Stimulated activated effector memory CD8-positive, alpha-beta T cell treated with anti-CD3 and anti-CD28 coated beads, Interleukin-12 subunit alpha, Interleukin-12 subunit beta, amount 100 ng/mL, for 72 hours (primary cell): ENCODE results near the gene HAPLN2.
A peak's percentile ranks its signal among the peaks of the same experiment; 100 is the strongest.
"Not testable (repeated sequence)": the region's sequence is repeated elsewhere in the genome, so short reads cannot be mapped to it uniquely, and the experiment has no call there.

Experiments used
- ATAC-seq: fragments of 150-1000 bp; cut with Tn5 transposase; 2 replicates; pipeline ENCODE4 v1.10.0; 2021
- DNase-seq, 2 donors: peaks; one replicate each; pipeline ENCODE4 v3.0.0; 2021 to 2022; ENCODE audit warnings: low spot score in 2 of 2
- H3K27ac Mint-ChIP-seq: one replicate; pipeline ENCODE4 v1.8.0; 2022; ENCODE audit warnings: mild to moderate bottlenecking, mixed read lengths
- H3K36me3 Mint-ChIP-seq: one replicate; pipeline ENCODE4 v1.8.0; 2022; ENCODE audit warnings: mild to moderate bottlenecking, mixed read lengths
- H3K4me1 Mint-ChIP-seq: one replicate; pipeline ENCODE4 v1.8.0; 2022; ENCODE audit warnings: mixed read lengths
- H3K4me3 Mint-ChIP-seq: one replicate; pipeline ENCODE4 v1.8.0; 2022; ENCODE audit warnings: mild to moderate bottlenecking, mixed read lengths
- H3K9me3 Mint-ChIP-seq: one replicate; pipeline ENCODE4 v1.8.0; 2022; ENCODE audit warnings: mixed read lengths

HAPLN2 gene

GRCh38 chr1:156624814-156625435 is 5.7 kb downstream of the HAPLN2 start:
- H3K27ac Mint-ChIP-seq = no peak overlapping the region
- DNase-seq = no peak
- ATAC-seq = peak; percentile 23

DNA sequence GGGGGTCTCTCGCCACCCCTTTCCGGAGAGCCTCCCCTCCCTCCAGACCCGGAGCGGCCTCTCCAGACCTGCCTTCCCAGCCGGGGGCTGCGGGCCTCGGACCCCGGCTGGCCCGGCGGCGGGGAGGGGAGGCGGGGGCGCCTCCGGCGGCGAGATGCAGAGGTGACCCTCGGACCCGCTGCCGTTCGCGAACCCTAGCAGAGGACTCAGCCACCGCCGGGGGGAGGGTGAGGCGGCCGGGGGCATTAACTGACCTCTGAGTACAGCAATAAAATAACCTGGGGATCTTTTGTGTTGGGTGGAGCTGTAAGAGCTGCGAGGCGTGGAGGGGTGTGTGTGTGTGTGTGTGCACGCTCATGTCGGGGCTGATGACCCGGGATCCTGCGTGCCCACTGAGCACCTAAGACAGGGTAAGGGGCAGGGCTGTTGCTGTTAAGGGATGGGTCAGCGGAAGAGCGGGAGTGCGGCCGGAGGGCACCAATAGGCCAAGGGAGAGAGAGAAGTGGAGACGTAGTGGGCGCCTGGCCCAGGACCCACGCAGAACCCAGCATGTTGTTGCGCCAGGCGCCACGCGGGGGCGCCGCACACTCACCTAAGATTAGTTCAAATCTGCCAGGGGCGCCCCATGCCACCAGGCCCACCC is 6.3 kb downstream of the HAPLN2 start:
- H3K27ac Mint-ChIP-seq = no peak overlapping the region
- DNase-seq (peak; percentile 58 to 77), ATAC-seq (peak; percentile 66)
- H3K4me1 Mint-ChIP-seq = peaks cover 12% of the 10 kb centered on the region
- no peaks in the 10 kb centered on the region for H3K36me3 Mint-ChIP-seq
- no peaks in the 10 kb centered on the region for H3K9me3 Mint-ChIP-seq
- peak overlapping the region; percentile 68 for H3K4me3 Mint-ChIP-seq

More at GRCh38 chr1:156624814-156625435, 5.7 kb downstream of the HAPLN2 start:
- H3K4me3 Mint-ChIP-seq = peak overlapping the region; percentile 68
- H3K4me1 Mint-ChIP-seq = peaks cover 12% of the 10 kb centered on the region
- H3K9me3 Mint-ChIP-seq = no peaks in the 10 kb centered on the region
- no peaks in the 10 kb centered on the region for H3K36me3 Mint-ChIP-seq

DNA sequence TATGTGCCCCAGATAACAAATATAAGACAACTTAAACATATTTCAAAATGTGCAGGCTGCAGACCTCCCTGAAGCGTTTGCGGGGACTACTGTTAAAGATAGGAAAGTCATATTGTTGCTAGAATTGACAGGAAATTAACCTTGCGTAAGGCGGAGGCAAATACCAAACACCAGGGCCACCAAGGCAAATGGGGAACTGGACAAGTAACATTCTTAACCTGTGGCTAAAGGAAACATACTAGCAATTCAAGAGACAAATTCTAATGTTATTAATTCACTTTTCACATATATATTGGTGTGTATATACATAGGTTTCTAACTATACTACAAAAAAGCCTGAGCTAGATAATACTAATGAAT is 6.8 kb downstream of the HAPLN2 start:
- no peak for DNase-seq
- ATAC-seq = no peak
- peak overlapping the region; percentile 68 for H3K4me3 Mint-ChIP-seq
- H3K4me1 Mint-ChIP-seq = peaks cover 12% of the 10 kb centered on the region
- H3K27ac Mint-ChIP-seq = no peak overlapping the region
- H3K36me3 Mint-ChIP-seq = no peaks in the 10 kb centered on the region
- no peaks in the 10 kb centered on the region for H3K9me3 Mint-ChIP-seq

DNA sequence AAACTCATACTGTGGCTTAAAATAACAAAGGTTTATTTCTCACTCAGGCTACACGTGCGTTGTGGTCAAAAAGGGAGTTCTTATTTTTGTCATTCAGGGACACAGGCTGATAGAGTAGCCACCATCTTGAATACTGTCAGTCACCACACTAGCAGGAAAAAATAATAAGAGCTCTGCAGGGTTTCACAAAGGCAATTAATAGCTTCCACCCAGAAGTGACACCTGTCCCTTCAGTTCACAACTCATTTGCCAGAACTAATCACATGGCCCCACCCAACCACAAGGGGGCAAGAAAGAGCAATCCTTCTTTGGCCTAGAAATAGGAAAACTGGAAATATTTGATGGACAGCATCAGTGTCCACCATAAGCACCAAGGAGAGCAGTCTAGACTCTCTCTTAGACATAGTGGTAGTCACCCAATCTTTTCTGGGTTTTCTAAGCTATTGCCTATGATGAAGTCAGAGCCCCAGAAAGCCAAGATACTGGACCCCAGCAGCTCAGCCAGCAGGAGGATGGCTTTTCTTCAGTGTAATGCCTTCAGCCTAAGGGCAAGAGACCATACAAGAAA is 8.2 kb downstream of the HAPLN2 start:
- Mint-ChIP-seq H3K9me3 (no peaks in the 10 kb centered on the region), H3K27ac (no peak overlapping the region), H3K36me3 (no peaks in the 10 kb centered on the region), H3K4me3 (no peak overlapping the region), H3K4me1 (peaks cover 12% of the 10 kb centered on the region)
- DNase-seq (no peak), ATAC-seq (no peak)

- no peak for ATAC-seq
- H3K4me1 Mint-ChIP-seq = peaks cover 11% of the 10 kb centered on the region
- H3K9me3 Mint-ChIP-seq = no peaks in the 10 kb centered on the region
- no peak overlapping the region for H3K4me3 Mint-ChIP-seq
- no peak for DNase-seq
- H3K27ac Mint-ChIP-seq = no peak overlapping the region
- H3K36me3 Mint-ChIP-seq = no peaks in the 10 kb centered on the region
These were observed 10.7 kb downstream of the HAPLN2 start for GRCh38 chr1:156629823-156630449.

DNA sequence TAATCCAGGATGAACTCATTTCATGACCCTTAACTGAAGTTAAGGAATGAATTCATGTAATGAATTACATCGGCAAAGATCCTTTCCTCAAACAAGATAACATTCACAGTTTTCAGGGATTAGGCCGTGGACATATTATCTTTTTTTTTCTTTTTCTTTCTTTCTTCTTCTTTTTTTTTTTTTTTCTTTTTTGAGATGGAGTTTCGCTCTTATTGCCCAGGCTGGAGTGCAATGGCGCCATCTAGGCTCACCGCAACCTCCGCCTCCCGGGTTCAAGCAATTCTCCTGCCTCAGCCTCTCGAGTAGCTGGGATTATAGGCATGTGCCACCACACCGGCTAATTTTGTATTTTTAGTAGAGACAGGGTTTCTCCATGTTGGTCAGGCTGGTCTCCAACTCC is 11.9 kb downstream of the HAPLN2 start:
- H3K36me3 Mint-ChIP-seq, H3K9me3 Mint-ChIP-seq, DNase-seq, H3K27ac Mint-ChIP-seq, ATAC-seq, H3K4me1 Mint-ChIP-seq, H3K4me3 Mint-ChIP-seq: not testable (repeated sequence)

- DNase-seq (no peak), ATAC-seq (no peak)
- Mint-ChIP-seq H3K27ac (no peak overlapping the region), H3K9me3 (no peaks in the 10 kb centered on the region), H3K4me1 (no peaks in the 10 kb centered on the region), H3K36me3 (no peaks in the 10 kb centered on the region), H3K4me3 (no peak overlapping the region)
These were observed 13.1 kb downstream of the HAPLN2 start for GRCh38 chr1:156632355-156632754.

DNA sequence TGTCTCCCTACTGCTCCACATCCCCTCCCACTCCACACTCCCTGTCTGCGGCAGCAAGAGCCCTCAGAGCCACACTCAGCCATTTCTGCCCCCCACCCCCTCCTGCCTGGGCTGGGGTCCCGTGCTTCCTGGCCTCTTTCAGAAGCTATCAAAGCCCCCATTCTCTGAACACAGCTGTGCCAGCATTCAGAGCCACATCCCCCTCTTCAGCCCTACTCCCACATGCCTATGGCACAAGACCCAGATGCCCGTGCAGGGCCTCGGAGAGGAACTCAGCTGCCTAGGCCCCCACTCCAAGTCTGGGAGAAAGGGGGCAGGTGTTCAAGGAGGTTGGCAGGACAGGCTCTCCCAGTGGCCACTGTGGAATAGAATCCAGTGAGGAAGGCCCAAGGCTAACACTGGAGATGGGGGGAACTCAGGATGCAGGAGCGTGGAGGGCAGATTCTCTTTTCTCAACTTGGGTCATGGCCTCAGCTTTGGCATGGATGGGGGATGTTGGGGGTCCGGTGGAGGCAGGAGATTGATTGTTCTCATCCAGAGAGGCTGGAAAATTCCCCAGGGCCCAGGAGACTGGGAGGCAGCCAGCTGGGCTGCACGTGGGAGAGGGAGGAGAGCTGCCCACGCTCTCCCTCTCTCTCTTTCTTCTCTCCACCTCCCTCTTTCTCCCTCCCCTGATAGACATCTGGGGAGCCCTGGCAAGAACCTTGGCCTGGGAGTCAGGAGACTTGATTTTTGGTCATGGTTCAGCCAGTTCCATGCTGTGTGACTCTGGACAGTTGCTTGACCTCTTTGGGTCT is 19.2 kb downstream of the HAPLN2 start:
- Mint-ChIP-seq H3K9me3 (no peaks in the 10 kb centered on the region), H3K27ac (no peak overlapping the region), H3K4me1 (peaks cover 24% of the 10 kb centered on the region), H3K4me3 (no peak overlapping the region), H3K36me3 (peaks cover 5% of the 10 kb centered on the region)
- DNase-seq (no peak), ATAC-seq (no peak)

DNA sequence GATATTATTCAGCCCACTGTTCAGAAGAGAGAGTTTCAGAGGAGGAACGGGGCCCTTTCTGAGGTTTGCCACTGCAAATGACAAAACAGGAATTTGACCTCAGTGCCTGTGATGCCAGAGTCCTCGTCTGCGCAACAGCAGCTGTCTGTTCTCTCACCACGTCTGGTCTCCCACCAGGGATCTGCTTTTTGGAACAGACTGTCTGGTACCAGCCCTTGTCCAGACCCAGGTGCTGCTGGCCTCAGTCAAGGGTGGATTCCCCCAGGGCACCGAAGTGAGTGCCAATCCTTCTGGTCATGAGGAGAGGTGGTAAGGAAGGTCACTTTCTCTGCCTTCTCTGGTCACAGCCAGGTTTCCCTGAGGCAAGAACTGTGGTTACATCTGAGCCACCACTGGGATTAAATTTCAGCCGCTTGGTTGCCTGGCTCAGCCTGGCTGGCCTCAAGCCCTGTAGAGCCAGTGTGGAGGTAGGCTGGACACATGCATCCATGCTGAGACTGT is 20.4 kb downstream of the HAPLN2 start:
- Mint-ChIP-seq H3K27ac (no peak overlapping the region), H3K4me3 (no peak overlapping the region), H3K9me3 (no peaks in the 10 kb centered on the region), H3K36me3 (peaks cover 10% of the 10 kb centered on the region), H3K4me1 (peaks cover 36% of the 10 kb centered on the region)
- DNase-seq = no peak
- ATAC-seq = no peak

- H3K4me3 Mint-ChIP-seq = peak overlapping the region; percentile 67
- peaks cover 39% of the 10 kb centered on the region for H3K4me1 Mint-ChIP-seq
- no peak overlapping the region for H3K27ac Mint-ChIP-seq
- H3K9me3 Mint-ChIP-seq = no peaks in the 10 kb centered on the region
- DNase-seq = no peak
- no peak for ATAC-seq
- H3K36me3 Mint-ChIP-seq = peaks cover 12% of the 10 kb centered on the region
These were observed 21.9 kb downstream of the HAPLN2 start for GRCh38 chr1:156640842-156641706.

DNA sequence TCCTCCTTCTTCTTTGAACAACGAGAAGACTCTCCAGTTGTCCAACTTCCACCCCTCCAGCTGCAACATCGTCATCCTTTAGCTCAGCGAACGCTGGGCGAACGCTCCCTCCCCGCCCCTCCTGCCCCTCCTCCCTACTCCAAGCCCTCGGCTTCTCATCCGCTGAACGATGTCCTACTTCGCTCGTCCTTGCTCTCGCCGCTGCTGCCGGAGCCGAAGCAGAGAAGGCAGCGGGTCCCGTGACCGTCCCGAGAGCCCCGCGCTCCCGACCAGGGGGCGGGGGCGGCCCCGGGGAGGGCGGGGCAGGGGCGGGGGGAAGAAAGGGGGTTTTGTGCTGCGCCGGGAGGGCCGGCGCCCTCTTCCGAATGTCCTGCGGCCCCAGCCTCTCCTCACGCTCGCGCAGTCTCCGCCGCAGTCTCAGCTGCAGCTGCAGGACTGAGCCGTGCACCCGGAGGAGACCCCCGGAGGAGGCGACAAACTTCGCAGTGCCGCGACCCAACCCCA is 22.6 kb downstream of the HAPLN2 start, which contains the start of gene BCAN:
TSS of gene BCAN (plus strand) at position 357 of the 504 bp plus-strand sequence. CDS start 3,938 bp downstream, outside the sequence.
- Mint-ChIP-seq H3K4me3 (peak within 1 kb of the TSS; percentile 67), H3K4me1 (peaks cover 43% of the 10 kb centered on the region), H3K9me3 (no peaks in the 10 kb centered on the region), H3K27ac (no peak within 1 kb of the TSS), H3K36me3 (peaks cover 12% of the 10 kb centered on the region)
- peak; percentile 27 for ATAC-seq
- no peak for DNase-seq

GRCh38 chr1:156642265-156643048 is 23.2 kb downstream of the HAPLN2 start:
- peaks cover 12% of the 10 kb centered on the region for H3K36me3 Mint-ChIP-seq
- no peak for DNase-seq
- peaks cover 43% of the 10 kb centered on the region for H3K4me1 Mint-ChIP-seq
- no peak overlapping the region for H3K27ac Mint-ChIP-seq
- peak; percentile 3 for ATAC-seq
- H3K4me3 Mint-ChIP-seq = peak overlapping the region; percentile 67
- H3K9me3 Mint-ChIP-seq = no peaks in the 10 kb centered on the region

- DNase-seq = no peak
- peak overlapping the region; percentile 67 for H3K4me3 Mint-ChIP-seq
These were observed 24.0 kb downstream of the HAPLN2 start for GRCh38 chr1:156643049-156643777.

More at GRCh38 chr1:156643049-156643777, 24.0 kb downstream of the HAPLN2 start:
- peaks cover 12% of the 10 kb centered on the region for H3K36me3 Mint-ChIP-seq
- no peak for ATAC-seq
- no peak overlapping the region for H3K27ac Mint-ChIP-seq
- no peaks in the 10 kb centered on the region for H3K9me3 Mint-ChIP-seq
- H3K4me1 Mint-ChIP-seq = peaks cover 43% of the 10 kb centered on the region
